Thyroid gland (tissue), 4 donors: ENCODE measurements around the gene KCNIP1.

Source experiments
- POLR2A ChIP-seq, 2 donors: fragments of 450-650 bp; IDR thresholded peaks; one replicate each; pipeline ENCODE4 v1.6.1; 2017; ENCODE audit warnings: antibody characterized with exemption in 2 of 2, mild to moderate bottlenecking in 2 of 2, moderate library complexity in 1 of 2
- TF ChIP-seq, protein P1 (sequence below), 6 experiments: fragments of 200-600 bp in 3 of 6; fragments of 450-650 bp in 3 of 6; sonication (generic) in 3 of 6; IDR thresholded peaks; one replicate each; pipeline ENCODE4 v1.5.1; 2016 to 2019; ENCODE audit warnings: antibody characterized with exemption in 6 of 6, mild to moderate bottlenecking in 2 of 6, inconsistent platforms in 1 of 6, moderate library complexity in 1 of 6

DNA sequence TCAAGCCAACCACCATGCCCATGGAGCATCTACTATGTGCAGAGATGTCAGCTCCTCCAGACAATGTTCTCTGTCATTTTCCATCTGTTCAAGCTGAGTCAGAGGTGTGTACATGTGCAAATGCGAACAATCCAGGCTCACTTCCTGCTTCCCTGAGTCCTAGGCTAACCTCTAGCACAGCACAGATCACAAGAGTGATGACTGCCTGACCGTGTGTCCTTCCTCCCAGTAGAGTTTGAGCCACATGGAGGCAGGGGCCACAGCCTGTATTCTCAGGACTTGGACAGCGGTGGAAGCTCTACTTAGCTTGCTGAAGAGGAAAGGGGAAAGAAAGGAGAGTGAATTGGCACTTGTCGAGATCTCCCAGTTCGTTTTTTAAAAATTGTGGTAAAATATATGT is 87.2 kb downstream of the KCNIP1 start:
- TF ChIP-seq, protein P1, sequence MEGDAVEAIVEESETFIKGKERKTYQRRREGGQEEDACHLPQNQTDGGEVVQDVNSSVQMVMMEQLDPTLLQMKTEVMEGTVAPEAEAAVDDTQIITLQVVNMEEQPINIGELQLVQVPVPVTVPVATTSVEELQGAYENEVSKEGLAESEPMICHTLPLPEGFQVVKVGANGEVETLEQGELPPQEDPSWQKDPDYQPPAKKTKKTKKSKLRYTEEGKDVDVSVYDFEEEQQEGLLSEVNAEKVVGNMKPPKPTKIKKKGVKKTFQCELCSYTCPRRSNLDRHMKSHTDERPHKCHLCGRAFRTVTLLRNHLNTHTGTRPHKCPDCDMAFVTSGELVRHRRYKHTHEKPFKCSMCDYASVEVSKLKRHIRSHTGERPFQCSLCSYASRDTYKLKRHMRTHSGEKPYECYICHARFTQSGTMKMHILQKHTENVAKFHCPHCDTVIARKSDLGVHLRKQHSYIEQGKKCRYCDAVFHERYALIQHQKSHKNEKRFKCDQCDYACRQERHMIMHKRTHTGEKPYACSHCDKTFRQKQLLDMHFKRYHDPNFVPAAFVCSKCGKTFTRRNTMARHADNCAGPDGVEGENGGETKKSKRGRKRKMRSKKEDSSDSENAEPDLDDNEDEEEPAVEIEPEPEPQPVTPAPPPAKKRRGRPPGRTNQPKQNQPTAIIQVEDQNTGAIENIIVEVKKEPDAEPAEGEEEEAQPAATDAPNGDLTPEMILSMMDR (IDR thresholded peaks at IDR 0.05) = no peak
- TF ChIP-seq POLR2A (IDR thresholded peaks at IDR 0.05) = no peak
